Prostate gland (tissue), 2 donors: ENCODE data around the gene PUSL1.

Source experiments
- POLR2AphosphoS5 ChIP-seq: sonication (generic); formaldehyde crosslinking; IDR thresholded peaks from one replicate; pipeline ENCODE4 v1.6.1; 2017; ENCODE audit warnings: antibody characterized with exemption
- TF ChIP-seq, protein P1 (sequence below), 4 experiments: fragments of 200-600 bp in 2 of 4; fragments of 450-650 bp in 2 of 4; sonication (generic) in 2 of 4; IDR thresholded peaks; 1 replicate in 3 of 4; 2 replicates in 1 of 4; pipeline ENCODE4 v1.5.1; 2016 to 2019; ENCODE audit warnings: antibody characterized with exemption in 4 of 4, mild to moderate bottlenecking in 2 of 4, moderate library complexity in 2 of 4

DNA sequence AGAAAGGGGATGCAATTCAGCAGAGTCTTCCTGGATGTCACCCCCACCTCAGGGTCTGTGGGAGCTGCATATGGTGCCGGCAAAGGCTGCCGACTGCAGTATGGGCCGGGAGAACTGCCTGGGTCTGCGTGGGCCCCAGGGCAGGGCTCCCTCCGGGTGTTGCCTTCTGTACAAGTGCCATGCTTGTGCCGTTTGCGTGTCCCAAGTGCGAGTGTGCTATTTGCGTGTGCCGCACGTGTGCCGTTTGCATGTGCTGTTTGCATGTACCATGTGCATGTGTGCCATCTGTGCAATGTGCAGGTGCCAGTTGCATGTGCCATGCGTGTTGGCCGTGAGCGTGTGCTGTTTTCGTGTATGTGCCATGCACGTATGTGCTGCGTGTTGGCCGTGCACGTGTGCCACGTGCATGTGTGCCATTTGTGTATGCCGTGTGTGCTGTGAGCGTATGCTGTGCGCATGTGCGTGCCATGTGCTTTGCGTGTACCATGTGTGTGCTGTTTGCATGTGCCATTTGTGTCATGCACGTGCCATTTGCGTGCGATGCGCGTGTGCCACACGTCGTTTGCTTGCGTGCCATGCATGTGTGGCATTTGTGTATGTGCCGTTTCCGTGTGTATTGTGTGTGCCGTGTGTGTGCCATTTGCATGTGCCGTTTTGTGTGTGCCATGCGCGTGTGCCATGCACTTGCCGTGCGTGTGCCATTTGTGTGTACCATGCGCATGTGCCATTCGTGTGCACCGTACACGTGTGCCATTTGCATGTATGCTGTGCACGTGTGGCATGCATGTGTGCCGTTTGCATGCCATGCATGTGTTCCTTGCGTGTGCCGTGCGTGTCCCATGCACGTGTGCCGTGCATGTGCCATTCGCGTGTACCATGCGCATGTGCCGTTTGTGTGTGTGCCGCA is 21.2 kb downstream of the PUSL1 start:
- TF ChIP-seq, protein P1, sequence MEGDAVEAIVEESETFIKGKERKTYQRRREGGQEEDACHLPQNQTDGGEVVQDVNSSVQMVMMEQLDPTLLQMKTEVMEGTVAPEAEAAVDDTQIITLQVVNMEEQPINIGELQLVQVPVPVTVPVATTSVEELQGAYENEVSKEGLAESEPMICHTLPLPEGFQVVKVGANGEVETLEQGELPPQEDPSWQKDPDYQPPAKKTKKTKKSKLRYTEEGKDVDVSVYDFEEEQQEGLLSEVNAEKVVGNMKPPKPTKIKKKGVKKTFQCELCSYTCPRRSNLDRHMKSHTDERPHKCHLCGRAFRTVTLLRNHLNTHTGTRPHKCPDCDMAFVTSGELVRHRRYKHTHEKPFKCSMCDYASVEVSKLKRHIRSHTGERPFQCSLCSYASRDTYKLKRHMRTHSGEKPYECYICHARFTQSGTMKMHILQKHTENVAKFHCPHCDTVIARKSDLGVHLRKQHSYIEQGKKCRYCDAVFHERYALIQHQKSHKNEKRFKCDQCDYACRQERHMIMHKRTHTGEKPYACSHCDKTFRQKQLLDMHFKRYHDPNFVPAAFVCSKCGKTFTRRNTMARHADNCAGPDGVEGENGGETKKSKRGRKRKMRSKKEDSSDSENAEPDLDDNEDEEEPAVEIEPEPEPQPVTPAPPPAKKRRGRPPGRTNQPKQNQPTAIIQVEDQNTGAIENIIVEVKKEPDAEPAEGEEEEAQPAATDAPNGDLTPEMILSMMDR (IDR thresholded peaks at IDR 0.05) = no peak
- no peak for TF ChIP-seq POLR2AphosphoS5
